RPMI7951 (cell line): ENCODE measurements around the gene HTR1D. TPM values are rescaled to one million over a fixed set of nuclear protein-coding genes. Genes with fewer than 3 reads are reported as not detected.
A peak's percentile ranks its signal among the peaks of the same experiment; 100 is the strongest.

Source experiments
- DNase-seq: peaks from one replicate; pipeline ENCODE4 v3.0.0-alpha.2; 2012; ENCODE audit warnings: low read depth
- total RNA-seq: library from RNA; depleted of rRNA; stranded (reverse); fragments of >200 nt; shearing (Covaris generic); gene quantifications from 2 replicates; pipeline ENCODE4 v1.2.3, GENCODE V29; 2014; rRNA removed

Gene HTR1D
- total RNA-seq, 1 experiment from 2014 or later, result 0.12 TPM

DNA sequence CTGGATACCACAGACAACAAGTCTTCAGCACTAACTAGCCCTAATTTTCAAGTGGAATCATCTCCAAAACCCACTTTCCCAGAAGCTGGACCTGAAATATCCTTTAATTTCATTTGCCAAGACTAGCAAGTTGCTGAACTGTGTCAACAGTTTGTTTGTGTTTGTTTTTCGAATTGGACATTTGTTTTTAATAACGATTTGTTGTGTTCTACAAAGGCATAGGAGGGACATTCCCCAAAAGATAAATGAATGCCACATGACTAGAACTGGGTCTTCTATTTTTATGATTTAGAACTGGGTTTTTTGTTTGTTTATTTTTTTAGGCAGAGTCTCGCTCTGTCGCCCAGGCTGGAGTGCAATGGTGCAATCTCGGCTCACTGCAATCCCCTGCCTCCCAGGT lies 66.6 kb downstream of the HTR1D start:
- DNase-seq, result no peak

DNA sequence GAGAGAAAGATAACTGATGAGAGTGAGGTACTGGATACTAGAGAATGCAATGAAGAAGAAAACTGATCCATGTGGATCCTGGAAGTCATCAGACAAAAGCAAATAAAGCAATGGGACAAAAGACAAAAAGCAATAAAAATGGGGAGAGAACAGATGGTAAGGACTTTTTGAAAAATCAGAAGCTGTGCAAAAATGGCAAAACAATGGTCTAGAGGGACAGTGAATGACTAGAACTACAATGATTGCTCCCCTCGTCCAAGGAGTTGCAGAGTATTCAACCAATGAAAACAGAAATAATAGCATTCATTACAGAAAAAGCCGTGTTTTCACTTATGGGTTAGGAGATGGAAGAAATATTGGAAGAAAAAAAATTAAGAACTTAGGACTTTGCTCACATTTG lies 67.2 kb downstream of the HTR1D start:
- DNase-seq, result no peak

DNA sequence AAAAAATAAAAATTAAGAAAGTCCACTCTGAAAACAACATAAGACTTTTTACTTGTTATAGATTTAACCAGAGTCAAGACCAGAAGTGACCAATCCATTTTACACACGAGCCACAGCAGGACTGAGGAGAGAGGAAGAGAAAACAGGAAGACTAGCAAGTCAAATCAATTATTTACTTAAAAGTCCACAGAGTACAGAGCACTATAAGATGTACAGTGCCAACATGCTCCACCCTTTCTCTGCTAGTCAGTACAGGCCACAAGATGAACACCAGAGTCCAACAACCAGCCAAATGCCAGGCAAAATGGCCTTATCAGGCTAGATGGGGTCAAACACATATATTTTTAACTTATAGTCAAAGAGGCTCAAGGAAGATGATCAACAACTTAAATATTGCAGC lies 68.2 kb downstream of the HTR1D start:
- no peak for DNase-seq

DNA sequence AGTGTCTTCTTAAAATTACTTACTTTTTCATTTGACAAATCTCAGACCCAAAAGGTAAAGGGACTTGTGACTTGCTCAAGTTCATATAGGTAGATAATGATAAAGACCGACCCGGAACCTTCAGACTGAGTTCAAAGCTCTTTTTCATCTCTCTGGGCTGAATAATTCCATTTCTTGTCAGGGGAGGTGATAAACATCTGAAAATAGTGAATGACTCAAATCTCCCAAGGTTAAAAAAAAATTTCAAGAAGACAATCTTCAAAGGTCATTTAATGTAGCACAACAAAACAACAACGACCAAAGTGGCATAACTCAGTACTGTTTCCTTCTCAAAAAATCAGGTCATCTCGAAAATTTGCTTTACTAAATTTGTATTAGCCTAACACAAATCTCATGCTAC lies 69.2 kb downstream of the HTR1D start:
- peak; percentile 6 for DNase-seq

Other genes starting within 250 kb of the HTR1D start
- gene LACTBL1, start 244.6 kb downstream of the HTR1D start, total RNA-seq, result not detected in 2 replicates
- 0.48 TPM in 1 of 2 replicates, not detected in the other for gene TEX46, start 201.7 kb downstream of the HTR1D start, total RNA-seq
- 95.1 and 126 TPM in 2 replicates for gene KDM1A, start 198.0 kb downstream of the HTR1D start, total RNA-seq
- 17.8 and 18.4 TPM in 2 replicates for gene LUZP1, start 48.6 kb downstream of the HTR1D start, total RNA-seq
- 136 and 142 TPM in 2 replicates for gene HNRNPR, start 126.8 kb upstream of the HTR1D start, total RNA-seq
- 15.7 and 21.1 TPM in 2 replicates for gene ZNF436, start 152.3 kb upstream of the HTR1D start, total RNA-seq
- 1.7 and 2.3 TPM in 2 replicates for gene TCEA3, start 207.2 kb upstream of the HTR1D start, total RNA-seq